ENCODE measurements around the gene NTN4. TPM values are rescaled to one million over a fixed set of nuclear protein-coding genes. Genes with fewer than 3 reads are reported as not detected.

Gene NTN4
- total RNA-seq, 1 experiment from 2014 or later: 0.17 TPM

DNA sequence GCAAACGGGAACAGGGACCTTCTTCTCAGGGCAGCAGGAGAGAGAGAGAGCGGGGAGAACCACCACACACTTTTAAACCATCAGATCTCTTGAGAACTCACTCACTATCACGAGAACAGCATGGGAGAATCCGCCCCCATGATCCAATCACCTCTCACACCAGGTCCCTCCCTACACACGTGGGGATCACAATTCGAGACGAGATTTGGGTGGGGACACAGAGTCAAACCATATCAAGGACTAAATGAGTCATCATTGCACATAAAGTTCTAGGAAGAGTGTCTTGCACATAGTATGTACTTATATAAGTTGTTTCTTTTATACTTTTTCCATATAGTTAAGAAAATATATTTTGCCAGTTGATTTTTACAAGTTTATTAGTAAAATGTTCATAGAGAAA, 17.6 kb upstream of the NTN4 start:
- no peak overlapping the region for H3K56ac ChIP-seq (ENCODE audit: insufficient read length, low read depth, low read length)
- H2AK5ac ChIP-seq (ENCODE audit: insufficient read length, low read length): no peak overlapping the region
- no peaks in the 10 kb centered on the region for H3K79me1 ChIP-seq (ENCODE audit: insufficient read depth, low read depth, low read length, poor library complexity, severe bottlenecking)
- no peak overlapping the region for H2BK15ac ChIP-seq (ENCODE audit: low read depth, low read length)
- Mint-ChIP-seq H3K4me1 (no peaks in the 10 kb centered on the region), H3K36me3 (ENCODE audit: insufficient read depth in 1 of 3, low read depth in 3 of 3) (no peaks in the 10 kb centered on the region; a peak in 2 of 7 replicates), H3K27me3 (ENCODE audit: low read depth) (no peaks in the 10 kb centered on the region), H3K27ac (no peak overlapping the region), H3K4me3 (no peak overlapping the region), H3K9me3 (peaks cover 3 to 9% of the 10 kb centered on the region in 2 experiments; a peak in 3 of 5 replicates)
- H3K4me2 ChIP-seq (ENCODE audit: insufficient read depth, insufficient read length, low read length): no peak overlapping the region
- no peak overlapping the region for H4K91ac ChIP-seq (ENCODE audit: insufficient read length, low read depth, low read length)
- H4K5ac ChIP-seq (ENCODE audit: insufficient read length, low read depth, low read length): no peak overlapping the region
- H3K4me1 ChIP-seq (ENCODE audit: insufficient read depth, low read length): no peaks in the 10 kb centered on the region
- H3K27ac ChIP-seq (ENCODE audit: insufficient read length, low read depth, low read length): no peak overlapping the region
- no peak overlapping the region for H2BK5ac ChIP-seq (ENCODE audit: insufficient read length, low read length)
- no peaks in the 10 kb centered on the region for H3K9me3 ChIP-seq (ENCODE audit: control insufficient read depth, low read depth, low read length)
- no peak overlapping the region for H2BK20ac ChIP-seq (ENCODE audit: low read depth, low read length, poor library complexity, severe bottlenecking)
- TF ChIP-seq, protein P1, sequence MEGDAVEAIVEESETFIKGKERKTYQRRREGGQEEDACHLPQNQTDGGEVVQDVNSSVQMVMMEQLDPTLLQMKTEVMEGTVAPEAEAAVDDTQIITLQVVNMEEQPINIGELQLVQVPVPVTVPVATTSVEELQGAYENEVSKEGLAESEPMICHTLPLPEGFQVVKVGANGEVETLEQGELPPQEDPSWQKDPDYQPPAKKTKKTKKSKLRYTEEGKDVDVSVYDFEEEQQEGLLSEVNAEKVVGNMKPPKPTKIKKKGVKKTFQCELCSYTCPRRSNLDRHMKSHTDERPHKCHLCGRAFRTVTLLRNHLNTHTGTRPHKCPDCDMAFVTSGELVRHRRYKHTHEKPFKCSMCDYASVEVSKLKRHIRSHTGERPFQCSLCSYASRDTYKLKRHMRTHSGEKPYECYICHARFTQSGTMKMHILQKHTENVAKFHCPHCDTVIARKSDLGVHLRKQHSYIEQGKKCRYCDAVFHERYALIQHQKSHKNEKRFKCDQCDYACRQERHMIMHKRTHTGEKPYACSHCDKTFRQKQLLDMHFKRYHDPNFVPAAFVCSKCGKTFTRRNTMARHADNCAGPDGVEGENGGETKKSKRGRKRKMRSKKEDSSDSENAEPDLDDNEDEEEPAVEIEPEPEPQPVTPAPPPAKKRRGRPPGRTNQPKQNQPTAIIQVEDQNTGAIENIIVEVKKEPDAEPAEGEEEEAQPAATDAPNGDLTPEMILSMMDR (conservative IDR thresholded peaks at IDR 0.05): no peak
- H3K14ac ChIP-seq (ENCODE audit: insufficient read depth, low read length): no peak overlapping the region
- no peaks in the 10 kb centered on the region for H3K79me2 ChIP-seq (ENCODE audit: insufficient read depth, low read length)
- no peaks in the 10 kb centered on the region for H3K27me3 ChIP-seq (ENCODE audit: insufficient read depth, low read length)
- no peaks in the 10 kb centered on the region for H3K23me2 ChIP-seq (ENCODE audit: insufficient read length, low read depth, low read length, poor library complexity, severe bottlenecking)
- no peak overlapping the region for H2AFZ ChIP-seq (ENCODE audit: low read length)
- H3K23ac ChIP-seq (ENCODE audit: insufficient read length, low read depth, low read length): no peak overlapping the region
- no peaks in the 10 kb centered on the region for H4K20me1 ChIP-seq (ENCODE audit: control insufficient read depth, insufficient read depth, insufficient read length)
- no peak overlapping the region for H4K8ac ChIP-seq (replicated peaks; ENCODE audit: insufficient read length, low read depth, low read length)
- H3K9ac ChIP-seq (ENCODE audit: extremely low read depth, insufficient read length, low read length): no peak overlapping the region
- H3K18ac ChIP-seq (ENCODE audit: insufficient read length, low read depth, low read length): no peak overlapping the region
- no peak overlapping the region for H3K4ac ChIP-seq (ENCODE audit: low read depth, low read length)
- DNase-seq: no peak
- no CpG with 5 or more reads among the region's 7 CpGs for WGBS (ENCODE audit: extremely low coverage, insufficient read length, low lambda C conversion rate)
- H2BK120ac ChIP-seq (ENCODE audit: low read depth, low read length, poor library complexity, severe bottlenecking): no peak overlapping the region
- no peak overlapping the region for H3T11ph ChIP-seq (ENCODE audit: low read length)
- no peak overlapping the region for H2BK12ac ChIP-seq (ENCODE audit: insufficient read length, low read depth, low read length)
